Common myeloid progenitor, CD34-positive (primary cell): ENCODE measurements around the gene GNB5.

Experiments used
- CTCF ChIA-PET: fragments of 350-600 bp; sonication (Branson Sonifier 250); formaldehyde crosslinking; loops from one replicate; lab custom pipeline; 2021; ENCODE audit warnings: antibody characterized with exemption; lab: Charles Lee
- POLR2A ChIA-PET: fragments of 350-600 bp; sonication (Branson Sonifier 250); formaldehyde crosslinking; loops from one replicate; lab custom pipeline; 2021; ENCODE audit warnings: antibody characterized with exemption; lab: Charles Lee
- DNase-seq, 3 donors: peaks; one replicate each; pipeline versions ENCODE4 v3.0.0 to v3.0.0-alpha.2; 2013
- H3K27ac ChIP-seq, 2 experiments: 1 replicate in 1 of 2; 2 replicates in 1 of 2; pipeline ENCODE4 v1.7.0; 2013; ENCODE audit warnings: inconsistent platforms in 2 of 2, low read length in 2 of 2, mild to moderate bottlenecking in 2 of 2, low read depth in 1 of 2, moderate library complexity in 1 of 2; ENCODE audit not compliant: severe bottlenecking in 2 of 2, insufficient read depth in 1 of 2, poor library complexity in 1 of 2
- H3K27me3 ChIP-seq, 5 experiments: replicated peaks in 2 of 5; 1 replicate in 3 of 5; 2 replicates in 2 of 5; pipeline versions ENCODE4 v1.6.1 to v1.7.0; 2013; ENCODE audit warnings: low read length in 4 of 5, mild to moderate bottlenecking in 2 of 5, moderate library complexity in 2 of 5, inconsistent platforms in 1 of 5; ENCODE audit not compliant: insufficient read depth in 5 of 5, control insufficient read depth in 4 of 5
- H3K36me3 ChIP-seq, 4 experiments: 1 replicate in 2 of 4; 2 replicates in 2 of 4; pipeline versions ENCODE4 v1.6.1 to v1.7.0; 2013; ENCODE audit warnings: low read length in 3 of 4, control low read depth in 1 of 4, mild to moderate bottlenecking in 1 of 4; ENCODE audit not compliant: control insufficient read depth in 4 of 4, insufficient read depth in 4 of 4
- H3K4me1 ChIP-seq, 4 experiments: 1 replicate in 3 of 4; 2 replicates in 1 of 4; pipeline versions ENCODE4 v1.6.1 to v1.7.1; 2013; ENCODE audit warnings: low read length in 3 of 4, mild to moderate bottlenecking in 3 of 4, control low read depth in 1 of 4, inconsistent platforms in 1 of 4, moderate library complexity in 1 of 4; ENCODE audit not compliant: control insufficient read depth in 4 of 4, insufficient read depth in 4 of 4; ENCODE audit errors: control extremely low read depth in 1 of 4
- H3K4me3 ChIP-seq, 7 experiments: 1 replicate in 4 of 7; 2 replicates in 3 of 7; pipeline versions ENCODE4 v1.5.1 to v1.7.0; 2013; ENCODE audit warnings: mild to moderate bottlenecking in 7 of 7, low read length in 6 of 7, moderate library complexity in 6 of 7, inconsistent platforms in 2 of 7, low read depth in 2 of 7, control low read depth in 1 of 7; ENCODE audit not compliant: insufficient read depth in 4 of 7, control insufficient read depth in 1 of 7; ENCODE audit errors: extremely low read depth in 1 of 7
- H3K9me3 ChIP-seq, 5 experiments: 1 replicate in 4 of 5; 2 replicates in 1 of 5; pipeline versions ENCODE4 v1.6.1 to v1.7.1; 2013; ENCODE audit warnings: low read length in 4 of 5, mild to moderate bottlenecking in 2 of 5, inconsistent platforms in 1 of 5, low read depth in 1 of 5, moderate library complexity in 1 of 5; ENCODE audit not compliant: control insufficient read depth in 4 of 5, insufficient read depth in 2 of 5; ENCODE audit errors: control extremely low read depth in 1 of 5
- WGBS: methylation state at CpG from one replicate; pipeline ENCODE4 v1.1.5; 2013; ENCODE audit not compliant: insufficient coverage; 5-methylcytosine and 5-hydroxymethylcytosine counted together

GNB5 gene

GRCh38 chr15:52199271-52199670 lies 8.1 kb upstream of the GNB5 start:
- 77% methylated on average over 2 of the region's 2 CpGs for WGBS
- H3K4me3 ChIP-seq, result no peak overlapping the region
- H3K27ac ChIP-seq, result no peak overlapping the region
- DNase-seq, result no peak
- no peaks in the 10 kb centered on the region for H3K27me3 ChIP-seq
- peaks cover 10 to 56% (median 24%) of the 10 kb centered on the region in 4 experiments for H3K36me3 ChIP-seq
- no peaks in the 10 kb centered on the region for H3K9me3 ChIP-seq
- ChIA-PET POLR2A (no interaction called here), CTCF (interaction anchor here (1.2 to 1.9 kb wide), 2 partner anchors 14 to 20 kb away, joined by 4 read pairs; no protein-coding TSS in a partner anchor)
- no peaks in the 10 kb centered on the region for H3K4me1 ChIP-seq

GRCh38 chr15:52196891-52197290 lies 5.7 kb upstream of the GNB5 start:
- POLR2A ChIA-PET, result no interaction called here
- 60% methylated on average over 2 of the region's 3 CpGs for WGBS
- no peak overlapping the region for H3K4me3 ChIP-seq
- H3K27ac ChIP-seq, result no peak overlapping the region
- H3K4me1 ChIP-seq, result no peaks in the 10 kb centered on the region
- CTCF ChIA-PET, result interaction anchor here (0.9 to 1.3 kb wide), 2 partner anchors 11 to 12 kb away, joined by 3 to 10 read pairs; no protein-coding TSS in a partner anchor
- DNase-seq, result no peak
- H3K9me3 ChIP-seq, result no peaks in the 10 kb centered on the region
- no peaks in the 10 kb centered on the region for H3K27me3 ChIP-seq
- H3K36me3 ChIP-seq, result peaks cover 7 to 52% (median 25%) of the 10 kb centered on the region in 4 experiments

GRCh38 chr15:52193791-52194190 lies 2.6 kb upstream of the GNB5 start:
- Histone ChIP-seq H3K4me1 (peaks cover 0 to 10% (median 6%) of the 10 kb centered on the region in 4 experiments), H3K27ac (no peak overlapping the region), H3K36me3 (peaks cover 7 to 46% (median 23%) of the 10 kb centered on the region in 4 experiments), H3K27me3 (no peaks in the 10 kb centered on the region), H3K4me3 (no peak overlapping the region), H3K9me3 (no peaks in the 10 kb centered on the region)
- no peak for DNase-seq
- 80% methylated on average over 1 of the region's 1 CpG for whole genome bisulfite sequencing
- POLR2A ChIA-PET, result no interaction called here
- CTCF ChIA-PET, result interaction anchor here (0.6 to 2.2 kb wide), 6 partner anchors 10 to 239 kb away, joined by 3 to 7 read pairs (median 4); no protein-coding TSS in a partner anchor

GRCh38 chr15:52193321-52193720 lies 2.1 kb upstream of the GNB5 start:
- POLR2A ChIA-PET, result no interaction called here
- H3K36me3 ChIP-seq, result peaks cover 7 to 45% (median 23%) of the 10 kb centered on the region in 4 experiments
- 97% methylated on average over 4 of the region's 4 CpGs for WGBS

GRCh38 chr15:52186651-52187486 lies 4.3 kb downstream of the GNB5 start:
- no peak for DNase-seq
- no peak overlapping the region for H3K27ac ChIP-seq
- H3K4me1 ChIP-seq, result peaks cover 0 to 10% (median 6%) of the 10 kb centered on the region in 4 experiments
- H3K27me3 ChIP-seq, result no peaks in the 10 kb centered on the region
- no peak overlapping the region for H3K4me3 ChIP-seq
- peaks cover 0 to 4% (median 2%) of the 10 kb centered on the region in 4 experiments for H3K36me3 ChIP-seq
- peaks cover 0 to 3% (median 0%) of the 10 kb centered on the region in 5 experiments for H3K9me3 ChIP-seq
- 97% methylated on average over 10 of the region's 11 CpGs for WGBS
- ChIA-PET POLR2A (interaction anchor here (0.7 kb wide), 1 partner anchor 8 kb away, joined by 3 read pairs; no protein-coding TSS in a partner anchor), CTCF (interaction anchor here (0.6 to 6.8 kb wide), 3 partner anchors 13 to 43 kb away, joined by 3 to 40 read pairs (median 3); no protein-coding TSS in a partner anchor)

More at GRCh38 chr15:52193321-52193720, 2.1 kb upstream of the GNB5 start:
- CTCF ChIA-PET, result interaction anchor here (0.7 to 2.2 kb wide), 4 partner anchors 9 to 34 kb away, joined by 3 to 7 read pairs (median 4); no protein-coding TSS in a partner anchor
- DNase-seq, result no peak
- no peaks in the 10 kb centered on the region for H3K9me3 ChIP-seq
- peaks cover 0 to 10% (median 6%) of the 10 kb centered on the region in 4 experiments for H3K4me1 ChIP-seq
- no peaks in the 10 kb centered on the region for H3K27me3 ChIP-seq
- no peak overlapping the region for H3K27ac ChIP-seq
- H3K4me3 ChIP-seq, result no peak overlapping the region

GRCh38 chr15:52185151-52185561 lies 6.0 kb downstream of the GNB5 start:
- Histone ChIP-seq H3K4me1 (peaks cover 0 to 8% (median 7%) of the 10 kb centered on the region in 4 experiments), H3K27me3 (no peaks in the 10 kb centered on the region), H3K4me3 (no peak overlapping the region), H3K9me3 (peaks cover 0 to 3% (median 0%) of the 10 kb centered on the region in 5 experiments), H3K36me3 (no peaks in the 10 kb centered on the region), H3K27ac (no peak overlapping the region)
- ChIA-PET CTCF (interaction anchor here (0.7 to 6.8 kb wide), 7 partner anchors 11 to 43 kb away, joined by 3 to 40 read pairs (median 4); no protein-coding TSS in a partner anchor), POLR2A (no interaction called here)
- 95% methylated on average over 7 of the region's 7 CpGs for WGBS
- no peak for DNase-seq
